GM19468 (cell line): ENCODE measurements around the gene STK32C.

ENCODE experiments used
- ATAC-seq: cut with Tn5 transposase; IDR thresholded peaks from one replicate; pipeline ENCODE4 v1.9.1; 2021; ENCODE audit warnings: mild to moderate bottlenecking, moderate library complexity, moderate number of reproducible peaks; ENCODE audit not compliant: unreplicated experiment; ENCODE audit errors: extremely low read depth

STK32C gene

DNA sequence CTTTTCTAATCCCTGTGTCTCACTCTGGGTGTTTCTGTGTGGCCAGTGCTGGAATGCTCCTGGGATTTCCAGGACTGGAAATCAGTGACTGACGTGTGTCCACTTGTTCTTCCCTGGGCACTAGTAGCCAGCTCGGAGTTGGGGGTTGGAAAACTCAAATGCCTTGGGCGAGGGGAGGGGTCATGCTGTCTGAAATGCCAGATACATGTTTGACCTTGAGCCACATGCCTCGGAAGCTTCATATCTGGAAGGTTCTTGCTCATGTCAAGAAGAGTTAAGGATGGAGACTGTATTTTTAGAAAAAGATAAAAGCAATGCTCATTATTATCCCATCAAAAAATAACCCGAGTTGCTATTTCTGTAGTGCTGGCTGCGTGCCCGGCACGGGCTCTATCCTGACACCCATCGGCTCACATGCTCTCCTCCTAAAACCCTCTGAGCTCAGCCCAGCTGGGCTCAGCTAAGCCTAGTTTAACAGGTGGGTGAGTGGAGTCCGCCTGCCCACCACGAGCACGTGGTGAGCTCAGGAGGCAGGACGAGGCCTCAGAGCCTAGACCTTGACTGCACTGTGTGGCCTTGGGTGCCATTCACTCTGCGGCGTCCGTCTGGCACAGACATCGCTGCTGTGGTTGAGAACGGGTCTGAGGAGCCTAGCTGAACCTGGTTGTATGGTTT, 114.6 kb downstream of the STK32C start:
- no peak for ATAC-seq

DNA sequence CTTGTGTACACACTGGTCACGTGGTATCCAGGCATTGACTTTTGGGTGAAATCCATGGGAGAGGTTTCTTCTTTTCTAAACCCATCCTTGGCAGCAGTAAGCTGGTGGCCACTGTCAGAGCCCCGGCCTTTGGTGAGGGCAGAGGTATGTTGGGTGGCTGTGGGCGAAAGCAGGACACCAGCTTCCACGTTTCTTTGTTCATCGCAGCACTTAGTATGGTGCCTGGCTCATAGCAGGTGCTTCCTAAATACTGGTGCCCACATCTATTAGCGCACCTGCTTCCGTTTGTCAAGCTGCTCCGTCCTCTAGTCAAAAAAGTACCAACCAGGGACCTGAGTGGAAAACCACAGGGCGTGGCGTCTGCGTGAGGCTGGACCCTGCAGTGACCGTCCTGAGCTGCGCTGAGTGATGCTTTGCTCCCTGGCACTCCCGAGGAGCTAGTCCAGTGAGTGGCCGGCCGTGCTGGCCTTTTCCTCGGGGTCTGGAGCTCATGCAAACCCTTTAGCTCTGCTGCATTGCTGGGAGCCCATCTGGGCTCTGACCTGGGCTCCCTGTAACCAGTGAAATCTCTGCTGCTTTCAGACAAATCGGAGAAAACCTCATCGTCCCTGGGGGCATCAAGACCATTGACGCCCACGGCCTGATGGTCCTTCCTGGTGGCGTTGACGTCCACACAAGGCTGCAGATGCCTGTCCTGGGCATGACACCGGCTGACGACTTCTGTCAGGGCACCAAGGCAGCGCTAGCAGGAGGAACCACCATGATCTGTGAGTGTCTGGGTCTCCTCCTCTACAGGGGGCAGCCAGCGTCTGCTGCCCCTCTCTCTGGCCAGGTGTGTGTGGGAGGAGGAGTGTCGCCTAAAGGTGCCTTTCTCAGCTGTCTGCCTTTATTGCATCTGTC, 115.4 kb downstream of the STK32C start:
- ATAC-seq, result no peak

DNA sequence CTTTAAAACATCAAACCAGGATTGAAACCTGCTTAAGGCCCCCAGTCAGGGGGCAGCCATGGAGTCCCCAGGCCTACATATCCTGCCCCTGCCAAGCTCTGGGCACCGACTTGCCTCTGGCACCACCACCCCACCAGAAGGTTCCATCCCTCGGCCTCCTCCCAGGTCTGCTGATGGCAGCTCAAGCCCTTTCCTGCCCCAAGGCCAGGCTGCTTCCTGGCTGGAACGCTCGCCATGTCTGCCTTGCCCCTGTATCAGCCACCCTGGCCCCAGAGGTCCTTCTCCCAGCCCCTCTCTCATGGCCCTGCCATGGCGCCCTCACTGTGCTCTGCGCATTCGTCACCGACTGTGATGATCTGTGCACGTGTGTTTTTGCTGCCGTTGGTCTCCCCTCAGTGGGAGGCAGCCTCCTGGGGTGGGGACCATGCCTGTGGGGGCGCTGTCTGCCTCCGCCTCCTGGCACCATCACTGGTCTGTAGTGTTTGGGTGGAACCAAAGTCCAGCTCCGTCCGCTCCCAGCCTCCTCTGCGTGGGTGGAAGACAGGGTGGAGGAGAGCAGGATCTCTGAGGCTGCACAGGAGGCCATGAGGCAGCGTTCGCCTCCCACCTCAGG, 117.8 kb downstream of the STK32C start:
- ATAC-seq, result no peak

DNA sequence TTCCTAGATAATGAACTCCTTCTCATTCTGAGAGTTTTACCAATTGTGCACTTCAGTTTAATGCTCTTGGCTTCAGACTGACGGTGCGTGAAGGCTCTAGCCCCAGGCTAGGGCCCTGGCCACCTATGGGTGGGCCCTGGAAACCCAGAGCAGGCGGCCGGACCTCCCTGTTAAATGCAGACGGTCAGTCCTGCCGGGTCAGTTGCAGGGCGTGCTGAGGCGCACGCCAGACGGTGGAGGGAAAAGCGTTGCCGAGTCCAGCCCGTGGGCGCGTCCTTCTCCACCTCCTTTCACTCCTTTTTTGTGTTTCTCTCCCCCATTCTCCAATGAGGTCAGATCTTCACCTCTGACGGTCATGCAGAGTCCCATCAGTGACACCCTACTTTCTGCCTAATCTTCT, 118.7 kb downstream of the STK32C start:
- ATAC-seq, result no peak

DNA sequence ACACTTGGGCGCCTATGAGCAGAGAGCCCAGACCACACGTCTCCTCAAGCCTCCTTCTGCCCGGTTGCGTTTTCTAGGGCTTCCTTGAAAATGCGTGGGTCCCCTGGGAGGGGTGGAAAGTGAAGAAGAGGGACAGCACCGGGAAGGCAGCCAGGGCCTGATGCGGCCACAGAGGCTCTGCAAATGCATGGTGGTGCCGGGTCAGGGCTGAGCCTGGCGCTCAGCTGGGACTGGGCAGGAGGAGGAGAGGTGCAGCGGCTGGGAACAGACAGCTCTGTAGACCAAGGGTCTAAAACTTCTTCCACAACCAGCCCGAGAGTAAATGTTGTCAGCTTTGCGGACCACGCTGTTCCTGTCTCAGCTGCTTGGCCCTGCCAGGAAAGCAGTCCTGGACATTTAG, 119.4 kb downstream of the STK32C start:
- ATAC-seq, result no peak

DNA sequence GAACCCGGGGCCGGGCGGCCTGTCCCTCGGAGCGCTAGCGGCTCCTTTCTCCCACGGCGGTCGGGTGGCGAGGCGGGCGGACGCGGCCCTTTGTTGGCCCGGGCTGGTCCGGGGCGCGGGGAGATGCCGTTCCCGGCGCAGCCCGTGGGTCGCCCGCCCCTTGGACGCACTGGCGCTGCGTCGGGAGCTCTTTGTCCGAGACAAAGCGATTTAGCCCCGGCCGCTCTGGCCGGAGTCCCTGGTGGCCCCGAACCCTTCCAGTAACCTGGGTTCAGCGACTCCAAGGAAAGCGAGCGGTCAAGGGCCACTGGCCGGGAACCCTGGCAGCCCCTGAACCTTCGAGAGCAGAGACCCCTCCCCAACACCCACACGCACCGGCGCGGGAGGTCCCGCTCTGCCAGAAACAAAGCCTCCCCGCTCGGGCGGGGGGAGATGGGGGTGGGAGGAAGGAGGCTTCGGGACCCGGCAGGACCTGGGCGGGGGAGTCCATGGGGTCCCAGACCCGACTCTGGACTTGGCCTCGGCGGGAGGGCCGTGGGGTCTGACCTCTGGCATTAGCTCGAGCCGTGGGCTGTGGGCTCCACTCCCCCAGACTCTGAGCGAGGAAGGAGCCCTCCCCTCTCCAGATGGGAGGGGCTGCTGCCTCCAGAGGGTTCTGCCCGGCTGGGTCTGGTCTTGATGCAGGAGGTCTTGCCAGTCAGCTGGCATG, 120.2 kb downstream of the STK32C start:
- no peak for ATAC-seq

DNA sequence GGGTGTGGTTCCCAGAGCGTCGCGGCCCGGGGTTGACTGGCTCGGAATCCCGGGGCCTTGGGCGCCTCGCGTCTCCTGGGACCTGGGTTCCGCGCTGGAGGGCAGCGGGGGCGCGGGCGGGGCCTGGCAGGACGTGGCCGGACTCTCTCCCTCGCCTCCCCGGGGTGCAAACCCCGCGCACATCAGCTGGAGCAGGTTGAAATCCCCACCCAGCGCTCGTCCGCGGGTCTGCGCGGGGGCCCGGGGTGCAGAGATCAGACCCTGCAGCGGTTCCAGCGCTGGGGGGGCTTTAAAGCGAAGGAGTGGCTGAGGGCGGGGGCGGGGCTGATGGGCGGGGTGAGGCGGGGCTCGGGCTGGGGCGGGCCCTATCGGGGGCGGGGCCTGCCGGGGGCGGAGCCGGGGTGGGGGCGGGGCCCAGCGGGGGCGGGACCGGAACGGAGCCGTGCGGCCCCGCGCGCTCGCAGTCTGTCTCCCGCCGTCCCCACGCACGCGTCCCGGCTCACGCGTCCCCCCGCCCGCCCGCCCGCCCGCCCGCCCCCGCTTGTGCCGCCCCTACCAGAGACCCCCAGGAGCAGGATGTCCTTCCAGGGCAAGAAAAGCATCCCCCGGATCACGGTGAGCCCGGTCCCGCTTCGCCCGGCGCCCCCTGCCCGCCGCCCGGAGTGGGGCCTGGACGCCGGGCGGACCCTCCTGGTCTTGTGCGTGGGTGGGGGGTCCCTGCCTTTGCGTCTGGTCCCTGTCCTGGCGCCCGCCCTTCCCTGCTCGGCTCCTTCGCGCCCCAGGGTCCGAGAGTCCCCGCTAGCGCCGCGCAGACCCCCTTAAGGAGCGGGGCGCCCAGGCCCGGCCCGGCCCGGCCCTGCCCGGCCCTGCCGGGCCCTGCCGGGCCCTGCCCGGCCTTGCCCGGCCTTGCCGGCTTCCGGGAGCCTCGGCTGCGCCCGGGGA, 121.0 kb downstream of the STK32C start, which contains the start of gene DPYSL4:
TSS of gene DPYSL4 (plus strand) at position 461 of the 942 bp plus-strand sequence. CDS start at position 577, 116 bp downstream.
- no peak for ATAC-seq

DNA sequence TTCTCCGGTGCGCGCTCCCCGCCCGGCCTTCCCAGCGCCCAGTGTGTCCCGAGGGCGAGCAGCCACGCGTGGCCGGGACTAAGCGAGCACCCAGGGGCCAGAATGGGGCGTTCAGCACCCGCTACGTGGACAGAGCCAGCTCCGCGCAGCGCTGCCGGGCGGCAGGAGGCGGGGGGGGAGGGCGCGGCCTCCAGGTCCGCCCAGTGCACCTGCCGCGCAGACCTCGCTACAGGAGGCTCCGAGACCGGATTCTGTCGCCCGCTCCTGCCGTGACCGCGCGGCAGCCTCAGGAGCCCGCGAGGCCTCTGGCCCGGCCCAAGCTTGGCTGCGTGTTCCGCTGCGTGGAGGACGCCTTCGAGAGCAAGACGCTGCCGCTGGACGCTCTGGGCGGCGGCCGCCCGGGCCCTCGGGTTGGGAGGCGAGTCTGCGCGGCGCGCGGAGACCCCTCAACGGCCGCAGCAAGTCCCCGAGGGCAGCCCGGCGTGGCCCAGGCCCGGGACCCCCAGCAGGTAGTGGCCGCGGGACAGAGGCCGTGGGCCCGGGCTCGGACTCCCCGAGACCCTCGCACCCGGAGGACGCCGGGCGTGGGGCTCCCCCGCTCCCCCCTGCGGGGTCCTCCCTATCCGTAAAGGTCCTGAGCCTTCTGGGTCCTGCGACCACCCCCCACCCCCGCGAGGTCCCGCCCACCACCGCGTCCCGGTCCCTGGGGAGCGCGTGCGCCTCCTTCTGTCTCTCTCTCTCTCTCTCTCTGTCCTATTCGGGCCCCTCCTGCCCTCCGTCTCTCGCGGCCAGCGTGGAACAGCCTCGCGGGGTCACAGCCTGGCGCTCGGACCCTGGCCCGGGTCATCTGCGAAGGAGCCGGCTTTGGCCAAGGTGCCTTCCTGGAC, 121.9 kb downstream of the STK32C start:
- no peak for ATAC-seq

DNA sequence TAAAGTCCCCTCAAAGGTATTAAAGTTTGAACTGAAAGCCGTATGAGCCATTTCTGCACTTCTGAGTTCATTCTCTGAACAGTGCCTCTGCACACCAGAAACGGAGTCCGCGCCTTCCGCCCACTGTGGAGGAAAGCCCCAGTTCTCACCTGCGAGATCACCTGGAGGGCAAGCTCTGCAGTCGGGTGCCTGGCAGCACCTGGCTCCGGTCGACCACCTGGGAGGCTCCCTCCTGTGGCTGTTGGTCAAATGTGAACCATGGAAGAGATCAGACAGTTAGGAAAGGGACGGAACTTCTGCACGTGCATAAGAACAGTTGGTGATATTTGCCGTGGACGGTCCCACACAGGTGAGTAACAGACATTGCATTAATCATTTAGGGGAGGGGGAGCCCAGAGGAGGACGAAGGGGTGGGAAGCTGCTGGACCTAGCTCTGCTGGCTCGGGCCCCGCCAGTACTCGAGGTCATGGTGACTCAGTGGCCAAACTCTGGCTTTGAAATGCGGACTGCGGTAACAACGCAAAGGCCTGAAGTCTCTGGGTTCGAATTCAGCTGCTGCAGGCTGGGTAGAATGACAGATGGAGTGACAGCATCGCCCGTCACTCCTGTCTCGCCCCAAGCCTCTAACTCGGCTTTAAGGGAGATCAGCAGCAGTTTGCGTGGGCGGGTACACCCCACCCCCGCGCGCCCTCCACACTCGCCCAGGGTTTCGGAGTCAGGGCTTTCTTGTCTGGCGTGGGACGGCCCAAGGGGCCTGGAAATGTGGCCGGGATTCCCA, 122.7 kb downstream of the STK32C start:
- no peak for ATAC-seq

DNA sequence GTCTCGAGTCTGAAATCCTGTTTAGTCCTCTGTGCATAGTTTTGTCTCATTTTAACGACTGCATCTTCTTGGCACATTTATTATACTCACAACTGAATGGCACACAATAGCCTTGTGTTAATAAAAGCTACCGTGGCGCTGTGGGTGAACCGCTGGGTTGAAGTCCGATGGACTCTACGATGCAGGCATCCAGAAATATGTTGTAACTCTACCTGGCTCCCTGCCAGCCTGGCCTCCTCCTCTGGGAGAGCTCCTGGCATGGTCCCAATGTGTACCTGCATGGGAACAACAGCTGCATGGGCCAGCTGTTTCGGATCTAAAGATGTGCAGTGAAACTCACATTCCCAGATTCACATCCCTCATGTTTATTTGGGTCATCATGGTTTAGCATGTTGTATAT, 124.7 kb downstream of the STK32C start:
- no peak for ATAC-seq

DNA sequence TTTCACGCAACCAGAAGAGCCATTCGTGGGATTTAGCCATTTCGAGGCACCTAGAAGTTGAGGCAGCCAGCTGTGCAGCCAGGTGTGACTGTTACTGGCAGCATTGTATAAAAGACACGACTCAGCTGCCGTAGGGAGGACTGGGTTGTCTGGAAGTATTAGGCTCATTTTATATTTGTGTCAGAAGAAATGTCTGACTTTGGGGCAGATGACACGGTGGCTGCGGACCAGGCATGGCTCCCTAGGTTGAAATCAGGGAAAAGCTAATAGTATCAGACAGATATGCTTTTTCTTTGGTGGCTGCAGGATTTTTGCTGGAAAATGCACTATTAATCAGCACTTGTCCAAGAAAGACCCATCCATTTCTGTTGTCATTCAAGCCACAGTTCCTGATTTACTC, 125.2 kb downstream of the STK32C start:
- ATAC-seq, result no peak

DNA sequence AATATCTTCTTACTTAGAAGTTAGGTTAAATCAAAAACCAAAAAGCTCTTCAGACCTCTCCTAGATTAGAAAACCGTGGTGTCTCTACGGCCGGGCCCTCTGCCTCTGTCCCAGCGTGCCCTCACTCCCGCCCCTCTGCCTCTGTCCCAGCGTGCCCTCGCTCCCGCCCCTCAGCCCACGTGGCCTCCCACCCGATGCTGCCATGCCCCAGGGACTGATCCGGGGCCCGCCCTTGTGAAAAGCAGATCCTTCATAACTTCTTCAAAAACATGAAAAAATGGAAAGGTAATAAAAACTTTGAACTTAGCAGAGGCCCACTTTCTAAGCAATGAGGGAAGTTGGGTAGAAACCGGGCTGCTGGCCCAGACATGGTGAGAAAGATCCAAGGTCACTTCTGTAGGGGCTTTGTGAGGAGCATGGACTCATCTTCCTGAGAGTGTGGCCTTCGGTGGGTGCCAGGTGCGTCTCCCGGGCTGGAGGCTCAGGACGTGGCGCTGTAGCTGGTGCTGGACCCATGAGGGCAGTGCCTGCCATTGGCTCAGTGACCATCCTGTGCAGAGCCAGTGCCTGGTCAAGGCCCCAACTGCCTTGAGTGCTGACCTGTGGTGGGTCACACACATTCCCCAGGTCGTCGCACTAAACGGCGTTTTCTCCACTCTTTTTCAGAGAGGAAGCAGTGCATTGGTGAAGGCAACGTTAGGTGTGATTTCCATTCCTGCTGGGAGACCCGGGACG, 125.9 kb downstream of the STK32C start:
- ATAC-seq, result no peak

DNA sequence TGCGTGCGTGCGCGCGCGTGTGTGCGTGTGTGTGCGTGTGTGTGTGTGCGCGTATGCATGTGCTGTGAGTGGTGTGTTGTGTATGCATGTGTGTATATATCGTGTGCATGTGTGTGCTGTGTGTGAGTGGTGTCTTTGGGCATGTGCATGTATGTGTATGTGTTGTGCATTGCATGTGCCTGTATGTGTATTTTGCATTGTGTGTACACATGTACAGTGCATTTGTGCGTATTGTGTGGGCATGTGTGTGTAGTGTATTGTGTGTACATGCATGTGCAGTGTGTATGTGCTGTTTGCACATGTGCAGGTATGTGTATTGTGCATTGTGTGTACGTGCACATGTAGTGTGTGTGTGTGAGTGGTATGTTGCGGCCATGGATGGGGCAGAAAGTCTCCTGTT, 127.0 kb downstream of the STK32C start:
- ATAC-seq, result no peak

DNA sequence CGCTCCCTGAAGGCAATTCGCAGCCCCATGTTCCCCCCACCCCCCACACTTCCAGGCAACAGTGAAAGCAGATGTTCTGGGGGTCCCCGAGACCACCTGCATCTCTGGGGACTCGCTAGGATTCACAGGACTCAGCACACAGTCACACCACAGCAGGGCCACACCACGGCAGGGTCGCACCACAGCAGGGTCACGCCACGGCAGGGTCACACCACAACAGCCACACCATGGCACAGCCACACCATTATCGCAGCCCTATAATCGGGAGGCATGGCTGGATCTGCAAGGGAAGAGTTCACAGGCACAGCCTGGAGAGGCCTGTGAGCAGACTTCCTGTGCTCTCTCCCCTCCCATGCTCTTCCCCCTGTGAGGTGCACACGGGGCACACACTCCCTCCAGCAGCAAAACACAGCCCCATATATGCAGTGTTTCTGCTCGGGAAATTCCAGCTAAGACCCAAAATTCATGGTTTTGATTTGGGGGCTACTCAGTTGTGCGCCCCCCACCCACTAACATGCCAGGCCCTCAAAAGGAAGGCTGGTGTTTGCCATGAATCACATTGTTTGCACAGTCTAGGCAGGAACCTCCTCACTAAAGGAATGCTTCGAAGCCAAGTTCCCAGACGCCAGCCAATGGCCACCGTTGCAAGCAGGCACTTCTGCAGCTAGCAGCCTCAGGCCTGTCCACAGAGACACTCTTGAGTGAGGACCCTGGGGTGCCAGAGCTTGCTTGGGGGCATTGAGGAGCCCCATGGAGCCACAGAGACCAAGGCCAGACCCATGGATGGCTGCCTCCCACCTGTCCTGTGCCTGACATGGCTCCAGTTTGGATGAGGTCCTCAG, 128.0 kb downstream of the STK32C start:
- ATAC-seq, result no peak

DNA sequence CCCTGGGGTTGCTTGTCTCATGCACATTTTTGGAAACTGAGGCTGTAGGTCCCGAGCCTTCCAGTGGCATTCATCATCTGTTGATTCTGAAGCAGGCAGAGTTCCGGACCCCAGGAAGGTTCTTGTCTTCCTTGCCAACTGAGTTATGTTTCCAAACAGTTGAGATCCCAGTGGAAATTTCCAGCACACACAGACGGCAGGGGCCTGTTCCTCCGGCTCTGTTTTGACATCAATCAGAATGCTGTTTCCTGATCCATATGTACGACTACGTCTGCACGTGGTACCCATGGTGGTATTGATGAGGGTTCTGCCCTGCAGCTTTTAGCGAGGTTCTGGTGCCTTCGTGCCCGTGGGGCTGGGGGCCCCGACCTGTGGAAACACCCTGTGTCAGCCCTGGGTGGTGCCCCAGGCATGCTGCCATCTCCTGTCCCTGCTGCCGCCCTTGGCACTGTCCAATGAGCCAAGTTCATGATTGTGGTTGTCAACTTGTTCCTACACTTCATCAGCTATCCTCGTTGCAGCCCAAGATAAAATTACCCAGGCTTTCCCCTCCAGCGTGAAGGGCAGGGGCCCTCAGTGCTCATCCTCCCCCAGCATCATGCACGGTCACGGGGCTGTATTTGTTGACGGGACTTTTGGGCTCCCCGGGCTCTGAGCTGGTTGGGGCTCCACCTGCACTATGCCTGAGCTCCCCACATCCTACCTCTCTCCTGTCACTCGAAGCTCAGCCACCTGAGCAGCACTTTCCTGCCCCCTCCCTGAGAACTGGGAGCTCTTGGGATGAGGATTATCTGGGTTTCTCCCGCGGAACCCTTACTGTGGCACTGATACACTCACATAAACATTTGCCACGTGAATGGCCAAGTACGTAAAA, 128.8 kb downstream of the STK32C start:
- ATAC-seq, result no peak
